NCI-H524 (cell line): ENCODE data around the gene EPB41L1.

ENCODE experiments used
- DNase-seq, 2 experiments: peaks; one replicate each; lab custom pipeline; 2025; lab: John Stamatoyannopoulos, UW

The EPB41L1 gene

DNA sequence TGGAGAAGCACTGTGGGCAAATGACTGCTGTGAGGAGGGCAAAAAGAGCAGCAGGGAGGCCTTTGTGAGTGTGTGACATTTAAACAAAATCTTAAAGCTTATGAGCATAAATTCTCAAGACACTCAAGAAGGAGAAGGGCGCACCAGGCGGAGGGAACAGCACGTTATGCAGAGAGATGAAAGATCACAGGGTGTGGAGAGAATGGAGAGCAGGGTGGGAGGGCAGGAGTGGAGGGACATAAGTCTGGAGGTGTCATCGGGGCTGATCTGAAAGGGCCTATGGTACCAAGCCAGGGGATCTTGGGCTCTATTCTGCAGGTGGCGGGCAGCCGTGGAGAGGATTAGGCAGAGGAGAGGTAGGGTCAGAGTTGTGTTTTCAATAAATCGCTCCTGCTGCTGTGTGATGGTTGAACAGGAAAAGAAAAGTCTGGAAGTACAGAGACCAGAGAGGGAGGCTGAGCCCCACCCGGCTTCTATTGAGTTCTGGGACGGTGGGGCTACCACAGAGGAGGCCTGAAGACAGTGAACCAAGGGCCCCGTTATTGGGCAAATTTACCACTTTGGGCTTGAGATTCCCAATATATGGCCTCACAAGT is 127.3 kb downstream of the EPB41L1 start:
- no peak for DNase-seq
